MM.1S (cell line): ENCODE results near the gene CDH4.

ENCODE experiments used
- DNase-seq: peaks from one replicate; pipeline ENCODE4 v3.0.0-alpha.2; 2015
- H2AFZ ChIP-seq: fragments of 300-600 bp; sonication (generic); 2 replicates; pipeline ENCODE4 v1.6.0; 2016; ENCODE audit warnings: antibody characterized with exemption, low read length
- H3F3A ChIP-seq: fragments of 300-600 bp; sonication (generic); 2 replicates; pipeline ENCODE4 v1.6.1; 2016; ENCODE audit warnings: mild to moderate bottlenecking, antibody characterized with exemption, low read length, moderate library complexity, mixed read lengths; ENCODE audit not compliant: insufficient read depth
- H3K27ac ChIP-seq: fragments of 300-600 bp; sonication (generic); 2 replicates; pipeline ENCODE4 v1.5.1; 2016; ENCODE audit warnings: mild to moderate bottlenecking, low read length
- H3K27me3 ChIP-seq: fragments of 300-600 bp; sonication (generic); replicated peaks from 2 replicates; pipeline ENCODE4 v1.6.0; 2016; ENCODE audit warnings: low read length; ENCODE audit not compliant: insufficient read depth
- H3K36me3 ChIP-seq: fragments of 300-600 bp; sonication (generic); replicated peaks from 2 replicates; pipeline ENCODE4 v1.6.1; 2016; ENCODE audit warnings: mild to moderate bottlenecking, low read length, mixed read lengths; ENCODE audit not compliant: insufficient read depth
- H3K4me1 ChIP-seq: fragments of 300-600 bp; sonication (generic); 2 replicates; pipeline ENCODE4 v1.6.1; 2016; ENCODE audit warnings: low read length, mixed read lengths
- H3K4me2 ChIP-seq: fragments of 300-600 bp; sonication (generic); 2 replicates; pipeline ENCODE4 v1.6.0; 2016; ENCODE audit warnings: low read depth, low read length
- H3K4me3 ChIP-seq: fragments of 300-600 bp; sonication (generic); 2 replicates; pipeline ENCODE4 v1.5.1; 2016; ENCODE audit warnings: low read length, mixed read lengths
- H3K79me2 ChIP-seq: fragments of 300-600 bp; sonication (generic); 2 replicates; pipeline ENCODE4 v1.6.1; 2016; ENCODE audit warnings: mixed run types, low read length, mixed read lengths
- H3K9ac ChIP-seq: fragments of 300-600 bp; sonication (generic); 2 replicates; pipeline ENCODE4 v1.6.1; 2016; ENCODE audit warnings: low read length, mixed read lengths
- H3K9me2 ChIP-seq: fragments of 300-600 bp; sonication (generic); replicated peaks from 2 replicates; pipeline ENCODE4 v1.6.1; 2016; ENCODE audit warnings: mild to moderate bottlenecking, low read length, mixed read lengths; ENCODE audit not compliant: insufficient read depth
- H3K9me3 ChIP-seq: fragments of 300-600 bp; sonication (generic); replicated peaks from 2 replicates; pipeline ENCODE4 v1.6.1; 2016; ENCODE audit warnings: mild to moderate bottlenecking, low read length, mixed read lengths; ENCODE audit not compliant: insufficient read depth
- H4K20me1 ChIP-seq: fragments of 300-600 bp; sonication (generic); 2 replicates; pipeline ENCODE4 v1.6.1; 2016; ENCODE audit warnings: mild to moderate bottlenecking, low read length, moderate library complexity, mixed read lengths; ENCODE audit not compliant: insufficient read depth
- CTCF ChIP-seq: fragments of 300-600 bp; sonication (generic); IDR thresholded peaks from 2 replicates; pipeline ENCODE4 v1.5.1; 2016; ENCODE audit warnings: antibody characterized with exemption, low read length, mixed read lengths
- EZH2 ChIP-seq: fragments of 300-600 bp; sonication (generic); optimal IDR thresholded peaks from 2 replicates; pipeline ENCODE3; 2017; ENCODE audit warnings: low read depth, mild to moderate bottlenecking, antibody characterized with exemption, low read length, mixed read lengths
- EZH2phosphoT487 ChIP-seq: fragments of 300-600 bp; sonication (generic); IDR thresholded peaks from 2 replicates; pipeline ENCODE4 v1.6.1; 2018; ENCODE audit warnings: antibody characterized with exemption, low read length

CDH4 gene

GRCh38 chr20:61742097-61742825 lies 490.2 kb downstream of the CDH4 start:
- no peak overlapping the region for H3K9ac ChIP-seq
- H3K4me1 ChIP-seq: no peaks in the 10 kb centered on the region
- H3K27ac ChIP-seq: no peak overlapping the region
- H3K36me3 ChIP-seq: no peaks in the 10 kb centered on the region
- H4K20me1 ChIP-seq: no peaks in the 10 kb centered on the region
- no peak overlapping the region for H3K4me3 ChIP-seq
- H3K27me3 ChIP-seq: peaks cover 94% of the 10 kb centered on the region
- H3K4me2 ChIP-seq: no peak overlapping the region
- no peak for TF ChIP-seq EZH2
- TF ChIP-seq EZH2phosphoT487: no peak
- no peak for TF ChIP-seq CTCF
- H3K79me2 ChIP-seq: no peaks in the 10 kb centered on the region
- no peak overlapping the region for H2AFZ ChIP-seq
- H3K9me2 ChIP-seq: no peaks in the 10 kb centered on the region
- H3K9me3 ChIP-seq: no peaks in the 10 kb centered on the region
- no peak for DNase-seq
- H3F3A ChIP-seq: no peaks in the 10 kb centered on the region

GRCh38 chr20:61743606-61744005 lies 491.5 kb downstream of the CDH4 start:
- H2AFZ ChIP-seq: no peak overlapping the region
- no peaks in the 10 kb centered on the region for H3F3A ChIP-seq
- no peaks in the 10 kb centered on the region for H3K36me3 ChIP-seq
- H3K9ac ChIP-seq: no peak overlapping the region
- H3K9me2 ChIP-seq: no peaks in the 10 kb centered on the region
- H4K20me1 ChIP-seq: no peaks in the 10 kb centered on the region
- H3K79me2 ChIP-seq: no peaks in the 10 kb centered on the region
- no peak for DNase-seq
- no peak for TF ChIP-seq EZH2
- TF ChIP-seq CTCF: no peak
- TF ChIP-seq EZH2phosphoT487: no peak
- no peaks in the 10 kb centered on the region for H3K4me1 ChIP-seq
- no peak overlapping the region for H3K27ac ChIP-seq
- no peak overlapping the region for H3K4me3 ChIP-seq
- H3K27me3 ChIP-seq: peaks cover 93% of the 10 kb centered on the region
- no peaks in the 10 kb centered on the region for H3K9me3 ChIP-seq
- no peak overlapping the region for H3K4me2 ChIP-seq

GRCh38 chr20:61744691-61745396 lies 492.8 kb downstream of the CDH4 start:
- H3K4me2 ChIP-seq: no peak overlapping the region
- TF ChIP-seq EZH2phosphoT487 (no peak), CTCF (no peak), EZH2 (no peak)
- no peaks in the 10 kb centered on the region for H3K36me3 ChIP-seq
- H3K4me3 ChIP-seq: no peak overlapping the region
- H3K9me2 ChIP-seq: no peaks in the 10 kb centered on the region
- no peaks in the 10 kb centered on the region for H3K9me3 ChIP-seq
- H3K79me2 ChIP-seq: no peaks in the 10 kb centered on the region
- DNase-seq: no peak
- H3K9ac ChIP-seq: no peak overlapping the region
- H2AFZ ChIP-seq: no peak overlapping the region
- H4K20me1 ChIP-seq: no peaks in the 10 kb centered on the region
- H3K27me3 ChIP-seq: peaks cover 92% of the 10 kb centered on the region
- H3F3A ChIP-seq: no peaks in the 10 kb centered on the region
- no peak overlapping the region for H3K27ac ChIP-seq
- no peaks in the 10 kb centered on the region for H3K4me1 ChIP-seq
